HFFc6 (cell line): Measurements from ENCODE around the gene TRABD2B. TPM values are rescaled to one million over a fixed set of nuclear protein-coding genes. Genes with fewer than 3 reads are reported as not detected.

Experiments
- DNase-seq: peaks from one replicate; pipeline ENCODE4 v3.0.0-alpha.2; 2018
- H3K27ac Mint-ChIP-seq: 2 replicates; pipeline ENCODE4 v1.8.0; 2020; ENCODE audit warnings: mild to moderate bottlenecking, mixed read lengths
- H3K27me3 Mint-ChIP-seq: 2 replicates; pipeline ENCODE4 v1.8.0; 2021; ENCODE audit warnings: mild to moderate bottlenecking, moderate library complexity, mixed read lengths; ENCODE audit not compliant: insufficient read depth
- H3K36me3 Mint-ChIP-seq: 2 replicates; pipeline ENCODE4 v1.8.0; 2021; ENCODE audit warnings: low read depth, mixed read lengths
- H3K4me1 Mint-ChIP-seq: 2 replicates; pipeline ENCODE4 v1.8.0; 2020; ENCODE audit warnings: low read depth, mixed read lengths
- H3K4me3 Mint-ChIP-seq: 2 replicates; pipeline ENCODE4 v1.8.0; 2020; ENCODE audit warnings: mild to moderate bottlenecking, moderate library complexity, mixed read lengths
- H3K9me3 Mint-ChIP-seq: 2 replicates; pipeline ENCODE4 v1.8.0; 2020; ENCODE audit warnings: mild to moderate bottlenecking, mixed read lengths
- total RNA-seq, 6 experiments: library from RNA; stranded (reverse); fragmentation: NEBNext Ultra II Directional; extraction: Animal tissue kit (Norgen Biotek cat#: 25700); gene quantifications; 2 replicates in 1 of 6; 3 replicates in 5 of 6; pipeline ENCODE4 v1.2.3, GENCODE V29; 2021
- TF ChIP-seq, protein P1 (sequence below): fragments of 200-600 bp; sonication (generic); IDR thresholded peaks from 2 replicates; pipeline ENCODE4 v1.5.0; 2021; ENCODE audit warnings: antibody characterized with exemption, mild to moderate bottlenecking

The TRABD2B gene
- total RNA-seq, 6 experiments from 2014 or later: not detected

- Mint-ChIP-seq H3K9me3 (peaks cover 8% of the 10 kb centered on the region; the same call in 1 of the 2 replicates), H3K36me3 (no peaks in the 10 kb centered on the region), H3K4me3 (no peak overlapping the region), H3K4me1 (no peaks in the 10 kb centered on the region), H3K27ac (no peak overlapping the region), H3K27me3 (peaks cover 11% of the 10 kb centered on the region; the same call in 1 of the 2 replicates)
- TF ChIP-seq, protein P1, sequence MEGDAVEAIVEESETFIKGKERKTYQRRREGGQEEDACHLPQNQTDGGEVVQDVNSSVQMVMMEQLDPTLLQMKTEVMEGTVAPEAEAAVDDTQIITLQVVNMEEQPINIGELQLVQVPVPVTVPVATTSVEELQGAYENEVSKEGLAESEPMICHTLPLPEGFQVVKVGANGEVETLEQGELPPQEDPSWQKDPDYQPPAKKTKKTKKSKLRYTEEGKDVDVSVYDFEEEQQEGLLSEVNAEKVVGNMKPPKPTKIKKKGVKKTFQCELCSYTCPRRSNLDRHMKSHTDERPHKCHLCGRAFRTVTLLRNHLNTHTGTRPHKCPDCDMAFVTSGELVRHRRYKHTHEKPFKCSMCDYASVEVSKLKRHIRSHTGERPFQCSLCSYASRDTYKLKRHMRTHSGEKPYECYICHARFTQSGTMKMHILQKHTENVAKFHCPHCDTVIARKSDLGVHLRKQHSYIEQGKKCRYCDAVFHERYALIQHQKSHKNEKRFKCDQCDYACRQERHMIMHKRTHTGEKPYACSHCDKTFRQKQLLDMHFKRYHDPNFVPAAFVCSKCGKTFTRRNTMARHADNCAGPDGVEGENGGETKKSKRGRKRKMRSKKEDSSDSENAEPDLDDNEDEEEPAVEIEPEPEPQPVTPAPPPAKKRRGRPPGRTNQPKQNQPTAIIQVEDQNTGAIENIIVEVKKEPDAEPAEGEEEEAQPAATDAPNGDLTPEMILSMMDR: peak; percentile 64
- DNase-seq: no peak
Measured at GRCh38 chr1:47755101-47755990, 241.8 kb downstream of the TRABD2B start.

DNA sequence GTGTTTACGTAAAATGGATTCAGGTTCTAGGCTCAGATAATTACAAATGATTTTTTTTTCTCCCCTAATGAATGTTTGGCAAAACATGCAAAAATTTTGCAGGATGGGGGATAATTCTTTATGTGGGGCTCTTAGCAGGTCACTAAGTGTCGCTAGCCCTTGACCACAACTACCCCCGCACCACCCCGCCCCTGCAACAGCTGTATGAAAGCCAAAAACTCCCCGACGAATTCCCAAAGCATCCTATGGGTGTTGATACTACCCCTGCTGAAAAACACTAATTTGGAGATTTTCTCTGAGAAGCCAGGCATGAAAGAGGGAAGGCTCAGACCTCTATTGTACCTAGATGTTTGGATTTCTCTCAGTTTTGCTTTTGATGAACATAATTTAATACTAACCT, 243.0 kb downstream of the TRABD2B start:
- DNase-seq: no peak
- no peak overlapping the region for H3K27ac Mint-ChIP-seq
- no peaks in the 10 kb centered on the region for H3K4me1 Mint-ChIP-seq
- no peaks in the 10 kb centered on the region; the same call in 1 of the 2 replicates for H3K9me3 Mint-ChIP-seq
- no peaks in the 10 kb centered on the region for H3K36me3 Mint-ChIP-seq
- TF ChIP-seq, protein P1: no peak
- H3K27me3 Mint-ChIP-seq: peaks cover 10% of the 10 kb centered on the region; the same call in 1 of the 2 replicates
- H3K4me3 Mint-ChIP-seq: no peak overlapping the region

- Mint-ChIP-seq H3K36me3 (no peaks in the 10 kb centered on the region), H3K4me3 (no peak overlapping the region), H3K4me1 (no peaks in the 10 kb centered on the region), H3K27me3 (peaks cover 10% of the 10 kb centered on the region; the same call in 1 of the 2 replicates), H3K27ac (no peak overlapping the region), H3K9me3 (no peaks in the 10 kb centered on the region; the same call in 1 of the 2 replicates)
- TF ChIP-seq, protein P1: no peak
- no peak for DNase-seq
Measured at GRCh38 chr1:47753808-47754207, 243.4 kb downstream of the TRABD2B start.

DNA sequence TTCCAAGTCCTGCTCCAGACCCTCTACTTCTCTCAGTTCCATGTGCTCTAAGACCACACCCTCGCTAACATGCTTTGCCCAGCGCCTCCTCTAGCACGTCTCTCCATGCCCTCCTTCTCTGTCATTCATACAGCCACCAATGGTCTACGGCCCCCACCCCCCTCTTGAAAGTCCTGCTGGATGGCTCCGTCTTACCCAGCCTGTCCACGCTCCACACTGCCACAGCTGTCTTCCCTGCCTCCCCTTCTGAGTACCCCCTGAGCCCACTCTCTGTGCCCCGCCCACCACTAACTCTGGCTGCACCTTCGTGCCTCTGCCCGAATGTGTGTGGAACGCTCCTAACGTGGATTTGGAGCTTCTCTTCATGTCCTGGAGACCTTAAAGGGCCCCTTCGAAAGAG, 244.6 kb downstream of the TRABD2B start:
- DNase-seq: no peak
- no peak overlapping the region for H3K4me3 Mint-ChIP-seq
- TF ChIP-seq, protein P1: no peak
- no peaks in the 10 kb centered on the region for H3K4me1 Mint-ChIP-seq
- no peak overlapping the region for H3K27ac Mint-ChIP-seq
- peaks cover 5% of the 10 kb centered on the region; the same call in 1 of the 2 replicates for H3K27me3 Mint-ChIP-seq
- H3K36me3 Mint-ChIP-seq: no peaks in the 10 kb centered on the region
- H3K9me3 Mint-ChIP-seq: no peaks in the 10 kb centered on the region; the same call in 1 of the 2 replicates

DNA sequence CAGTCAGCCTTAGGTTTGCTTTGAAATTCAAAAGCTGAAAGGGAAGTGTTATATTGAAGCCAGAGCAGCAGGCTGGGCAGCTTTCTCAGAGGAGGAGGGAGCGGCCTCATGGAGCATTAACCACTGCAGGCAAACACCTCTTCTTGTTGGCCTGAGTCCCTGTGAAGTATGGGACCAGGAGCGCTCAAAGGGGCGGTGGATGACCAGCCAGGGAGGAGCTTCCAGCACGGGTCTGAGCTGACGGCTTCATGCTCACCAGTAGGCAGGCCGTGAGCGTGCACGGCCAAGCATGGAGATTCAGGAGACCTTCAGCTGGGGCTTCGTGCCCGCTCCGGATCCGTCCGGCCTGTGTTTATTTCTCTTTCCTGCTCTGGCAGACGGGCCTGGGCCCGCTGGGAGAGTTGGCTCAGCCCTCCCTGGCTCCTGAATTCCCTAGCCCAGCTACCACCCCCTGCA, 245.2 kb downstream of the TRABD2B start:
- Mint-ChIP-seq H3K4me3 (no peak overlapping the region), H3K27me3 (peaks cover 5% of the 10 kb centered on the region; the same call in 1 of the 2 replicates), H3K27ac (no peak overlapping the region), H3K36me3 (no peaks in the 10 kb centered on the region), H3K4me1 (no peaks in the 10 kb centered on the region), H3K9me3 (no peaks in the 10 kb centered on the region; the same call in 1 of the 2 replicates)
- no peak for DNase-seq
- TF ChIP-seq, protein P1: no peak
